Keratinocyte (primary cell): ENCODE data around the gene RBCK1. TPM values are rescaled to one million over a fixed set of nuclear protein-coding genes. Genes with fewer than 3 reads are reported as not detected.

Source experiments
- DNase-seq: peaks from one replicate; pipeline ENCODE4 v3.0.0-alpha.2; 2011; ENCODE audit warnings: low read depth, missing footprints, low spot score
- FAIRE-seq: peaks from 2 replicates; lab custom pipeline; 2011; peaks lifted over from hg19 to GRCh38; lab: Jason Lieb, UNC
- H2AFZ ChIP-seq: 2 replicates; pipeline ENCODE4 v1.6.0; 2012; ENCODE audit warnings: low read length, control low read depth, inconsistent platforms; ENCODE audit not compliant: control insufficient read depth
- H3K27ac ChIP-seq: 2 replicates; pipeline ENCODE4 v1.5.1; 2011; ENCODE audit warnings: low read length; ENCODE audit not compliant: control insufficient read depth, insufficient read depth
- H3K27me3 ChIP-seq: 3 replicates; pipeline ENCODE4 v1.6.0; 2011; ENCODE audit warnings: low read length; ENCODE audit not compliant: control insufficient read depth, insufficient read depth; ENCODE audit errors: extremely low read depth
- H3K36me3 ChIP-seq, 2 experiments: 2 replicates in 1 of 2; 3 replicates in 1 of 2; pipeline ENCODE4 v1.5.1; 2011; ENCODE audit warnings: low read length in 2 of 2, mild to moderate bottlenecking in 1 of 2; ENCODE audit not compliant: control insufficient read depth in 2 of 2, insufficient read depth in 2 of 2; ENCODE audit errors: extremely low read depth in 1 of 2
- H3K4me1 ChIP-seq: 3 replicates; pipeline ENCODE4 v1.5.1; 2011; ENCODE audit warnings: low read length; ENCODE audit not compliant: control insufficient read depth, insufficient read depth; ENCODE audit errors: extremely low read depth
- H3K4me2 ChIP-seq: 3 replicates; pipeline ENCODE4 v1.6.0; 2011; ENCODE audit warnings: low read depth, low read length; ENCODE audit not compliant: control insufficient read depth, insufficient read depth; ENCODE audit errors: extremely low read depth
- H3K4me3 ChIP-seq, 3 experiments: fragments of 200-600 bp in 1 of 3; sonication (generic) in 1 of 3; 2 replicates in 2 of 3; 3 replicates in 1 of 3; pipeline ENCODE4 v1.5.1; 2011 to 2016; ENCODE audit warnings: low read length in 3 of 3, mild to moderate bottlenecking in 3 of 3, control low read depth in 2 of 3, inconsistent platforms in 1 of 3, low read depth in 1 of 3, mixed read lengths in 1 of 3, mixed run types in 1 of 3, moderate library complexity in 1 of 3; ENCODE audit not compliant: control insufficient read depth in 2 of 3, insufficient read depth in 2 of 3; ENCODE audit errors: extremely low read depth in 1 of 3
- H3K79me2 ChIP-seq: 2 replicates; pipeline ENCODE4 v1.6.0; 2012; ENCODE audit warnings: low read length; ENCODE audit not compliant: control insufficient read depth, insufficient read depth
- H3K9ac ChIP-seq: 3 replicates; pipeline ENCODE4 v1.6.0; 2011; ENCODE audit warnings: low read length; ENCODE audit not compliant: control insufficient read depth, insufficient read depth; ENCODE audit errors: extremely low read depth
- H3K9me1 ChIP-seq: 3 replicates; pipeline ENCODE4 v1.6.0; 2011; ENCODE audit warnings: low read length; ENCODE audit not compliant: control insufficient read depth, insufficient read depth; ENCODE audit errors: extremely low read depth
- H3K9me3 ChIP-seq: 2 replicates; pipeline ENCODE4 v1.5.1; 2012; ENCODE audit warnings: low read depth, low read length; ENCODE audit not compliant: control insufficient read depth
- H4K20me1 ChIP-seq: 3 replicates; pipeline ENCODE4 v1.6.0; 2011; ENCODE audit warnings: low read length; ENCODE audit not compliant: control insufficient read depth, insufficient read depth; ENCODE audit errors: extremely low read depth
- CTCF ChIP-seq, 3 experiments: IDR thresholded peaks in 1 of 3; conservative IDR thresholded peaks in 1 of 3; optimal IDR thresholded peaks in 1 of 3; 2 replicates in 2 of 3; 3 replicates in 1 of 3; pipeline versions ENCODE3 to v1.5.1; 2011; ENCODE audit warnings: low read length in 3 of 3, mild to moderate bottlenecking in 3 of 3, moderate library complexity in 2 of 3, control low read depth in 1 of 3, inconsistent platforms in 1 of 3; ENCODE audit not compliant: insufficient read depth in 2 of 3; ENCODE audit errors: extremely low read depth in 1 of 3
- EZH2 ChIP-seq: IDR thresholded peaks from one replicate; pipeline ENCODE4 v1.6.1; 2012; ENCODE audit warnings: inconsistent platforms, mild to moderate bottlenecking, low read length, moderate library complexity
- dilution Hi-C: fragments of 300-500 bp; cut with MboI; formaldehyde crosslinking; loops from one replicate; pipeline ENCODE4 v1.7.0; 2020; ENCODE audit warnings: low sequenced_read_pairs; ENCODE audit not compliant: extremely low pct_ligation_motif_present
- polyA plus RNA-seq, 5 experiments: library from polyadenylated mRNA; depleted of rRNA in 3 of 5; stranded (reverse) in 3 of 5; stranded (forward) in 1 of 5; unstranded in 1 of 5; fragments of >200 nt; gene quantifications; 1 replicate in 1 of 5; 2 replicates in 3 of 5; 3 replicates in 1 of 5; pipeline versions ENCODE4 v1.2.1 to v1.2.3, GENCODE V29; 2011 to 2012; ENCODE audit warnings: missing spikeins in 2 of 5, low read depth in 1 of 5, low replicate concordance in 1 of 5

The RBCK1 gene
- polyA plus RNA-seq, 1 donor (not counting 4 experiments of a cell fraction or from before 2014, with no cell fraction given): 136 TPM

GRCh38 chr20:408843-409696, 971 bp downstream of the RBCK1 start:
- dilution Hi-C loops: no loop called here
- Histone ChIP-seq H3K9me3 (no peaks in the 10 kb centered on the region), H3K79me2 (peaks cover 57% of the 10 kb centered on the region), H4K20me1 (peaks cover 5% of the 10 kb centered on the region), H3K27ac (peak overlapping the region; percentile 86), H3K27me3 (no peaks in the 10 kb centered on the region), H3K9ac (peak overlapping the region; percentile 95), H3K9me1 (peaks cover 9% of the 10 kb centered on the region), H3K4me1 (peaks cover 30% of the 10 kb centered on the region), H2AFZ (peak overlapping the region; percentile 66), H3K36me3 (peaks cover 18 to 29% of the 10 kb centered on the region in 2 experiments), H3K4me3 (peak overlapping the region; percentile 96 to 99 (median 97)), H3K4me2 (peak overlapping the region; percentile 97)
- no peak for DNase-seq
- no peak for TF ChIP-seq CTCF (optimal IDR thresholded peaks at IDR 0.05 in 1 of 3, IDR thresholded peaks at IDR 0.05 in 1 of 3, conservative IDR thresholded peaks at IDR 0.05 in 1 of 3; ENCODE audit: extremely low read depth in 1 of 3, insufficient read depth in 2 of 3, low read length in 3 of 3)
- TF ChIP-seq EZH2: no peak
- no peak for FAIRE-seq

- Histone ChIP-seq H3K79me2 (peaks cover 61% of the 10 kb centered on the region), H3K36me3 (peaks cover 18 to 29% of the 10 kb centered on the region in 2 experiments), H3K9me3 (no peaks in the 10 kb centered on the region), H3K4me1 (peaks cover 30% of the 10 kb centered on the region), H3K4me2 (peak overlapping the region; percentile 97), H3K27me3 (no peaks in the 10 kb centered on the region), H3K27ac (peak overlapping the region; percentile 86), H2AFZ (no peak overlapping the region), H3K4me3 (peak overlapping the region; percentile 96 to 99 (median 97)), H3K9me1 (peaks cover 9% of the 10 kb centered on the region), H4K20me1 (peaks cover 11% of the 10 kb centered on the region), H3K9ac (peak overlapping the region; percentile 95)
- no peak for FAIRE-seq
- no peak for TF ChIP-seq CTCF (optimal IDR thresholded peaks at IDR 0.05 in 1 of 3, IDR thresholded peaks at IDR 0.05 in 1 of 3, conservative IDR thresholded peaks at IDR 0.05 in 1 of 3; ENCODE audit: extremely low read depth in 1 of 3, insufficient read depth in 2 of 3, low read length in 3 of 3)
- no peak for TF ChIP-seq EZH2
- dilution Hi-C loops: no loop called here
- DNase-seq: no peak
Measured at GRCh38 chr20:409697-410559, 1.8 kb downstream of the RBCK1 start.
